Activated T-helper 17 cell treated with anti-CD3 and anti-CD28 coated beads, Interleukin-2, amount 50 U/mL, for 72 hours (primary cell): ENCODE measurements around the gene NBEA. TPM values are rescaled to one million over a fixed set of nuclear protein-coding genes. Genes with fewer than 3 reads are reported as not detected.
"Not testable (repeated sequence)": the region's sequence is repeated elsewhere in the genome, so short reads cannot be mapped to it uniquely, and the experiment has no call there.

Experiments
- ATAC-seq: fragments of 150-1000 bp; cut with Tn5 transposase; replicated peaks from 2 replicates; pipeline ENCODE4 v1.10.0; 2021; ENCODE audit warnings: mild to moderate bottlenecking, moderate library complexity
- H3K27ac Mint-ChIP-seq: one replicate; pipeline ENCODE4 v1.8.0; 2022; ENCODE audit warnings: mixed read lengths
- H3K27me3 Mint-ChIP-seq: one replicate; pipeline ENCODE4 v1.8.0; 2022; ENCODE audit warnings: mixed read lengths
- H3K36me3 Mint-ChIP-seq: one replicate; pipeline ENCODE4 v1.8.0; 2022; ENCODE audit warnings: low read depth, mild to moderate bottlenecking, mixed read lengths
- H3K4me1 Mint-ChIP-seq: one replicate; pipeline ENCODE4 v1.8.0; 2022; ENCODE audit warnings: mixed read lengths
- H3K4me3 Mint-ChIP-seq: one replicate; pipeline ENCODE4 v1.8.0; 2022; ENCODE audit warnings: mild to moderate bottlenecking, mixed read lengths
- H3K9me3 Mint-ChIP-seq: one replicate; pipeline ENCODE4 v1.8.0; 2022; ENCODE audit warnings: mixed read lengths
- total RNA-seq, 2 donors: library from RNA; stranded (reverse); gene quantifications; one replicate each; pipeline ENCODE4 v1.2.3, GENCODE V29; 2022

NBEA gene
- total RNA-seq, 2 donors from 2014 or later, result 0.50 to 0.79 TPM

DNA sequence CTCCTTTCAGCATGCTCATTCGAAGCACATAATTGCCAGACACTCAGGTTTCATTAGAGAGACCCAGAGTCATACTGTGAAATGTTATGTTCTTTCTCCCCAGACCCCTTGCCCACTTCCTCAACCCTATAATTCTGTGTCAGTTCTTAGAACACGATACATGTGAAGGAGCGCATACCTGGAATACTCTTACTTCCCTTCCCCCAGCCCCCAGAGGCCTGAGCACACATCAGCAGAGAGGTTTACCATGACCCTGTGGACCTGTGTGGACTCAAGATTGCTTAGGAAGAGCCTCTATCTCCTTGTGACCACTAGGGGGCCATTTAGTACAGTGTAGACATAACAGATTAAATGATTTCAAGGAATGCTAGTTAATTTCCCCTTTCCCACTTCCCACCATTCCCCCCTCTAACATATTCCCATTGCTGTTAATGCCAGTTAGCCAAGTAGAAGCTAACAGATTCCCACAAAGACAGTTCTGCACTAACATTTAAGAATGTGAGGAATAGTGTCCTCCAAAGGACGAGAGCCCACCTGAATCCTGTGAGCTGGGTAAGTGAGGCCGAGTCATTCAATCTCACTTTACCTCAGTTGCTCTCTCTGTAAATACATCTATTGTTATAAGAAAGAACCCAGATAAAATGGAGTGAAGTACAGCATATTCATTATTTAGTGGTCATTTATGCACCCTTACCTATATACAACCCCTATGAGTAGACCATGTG is 688.6 kb downstream of the NBEA start:
- no peaks in the 10 kb centered on the region for H3K36me3 Mint-ChIP-seq
- no peaks in the 10 kb centered on the region for H3K9me3 Mint-ChIP-seq
- peak; percentile 46 for ATAC-seq

DNA sequence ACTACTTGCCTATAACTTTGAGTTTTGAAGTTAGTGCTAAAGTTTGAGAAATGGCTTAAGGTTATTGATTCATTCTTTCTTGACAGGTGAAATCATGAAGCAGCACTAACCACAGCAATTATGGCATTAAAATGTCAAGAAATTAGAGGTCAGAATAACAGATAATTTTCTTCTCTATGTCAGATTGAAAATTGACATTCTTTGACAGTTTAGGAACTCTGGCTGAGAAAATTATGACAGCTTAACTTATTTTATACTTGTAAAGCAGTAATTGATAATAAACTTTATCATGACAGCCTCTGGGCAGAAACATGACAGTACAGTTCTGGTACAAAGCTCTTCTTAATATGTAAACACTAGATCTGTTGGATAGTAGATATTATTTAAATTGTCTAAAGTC is 689.6 kb downstream of the NBEA start:
- H3K4me1 Mint-ChIP-seq, result no peaks in the 10 kb centered on the region
- H3K27me3 Mint-ChIP-seq, result no peaks in the 10 kb centered on the region
- no peaks in the 10 kb centered on the region for H3K36me3 Mint-ChIP-seq
- H3K27ac Mint-ChIP-seq, result no peak overlapping the region
- no peak overlapping the region for H3K4me3 Mint-ChIP-seq
- H3K9me3 Mint-ChIP-seq, result no peaks in the 10 kb centered on the region
- no peak for ATAC-seq

More for the DNA sequence above, 688.6 kb downstream of the NBEA start:
- Mint-ChIP-seq H3K4me1 (no peaks in the 10 kb centered on the region), H3K4me3 (no peak overlapping the region), H3K27ac (no peak overlapping the region), H3K27me3 (no peaks in the 10 kb centered on the region)

DNA sequence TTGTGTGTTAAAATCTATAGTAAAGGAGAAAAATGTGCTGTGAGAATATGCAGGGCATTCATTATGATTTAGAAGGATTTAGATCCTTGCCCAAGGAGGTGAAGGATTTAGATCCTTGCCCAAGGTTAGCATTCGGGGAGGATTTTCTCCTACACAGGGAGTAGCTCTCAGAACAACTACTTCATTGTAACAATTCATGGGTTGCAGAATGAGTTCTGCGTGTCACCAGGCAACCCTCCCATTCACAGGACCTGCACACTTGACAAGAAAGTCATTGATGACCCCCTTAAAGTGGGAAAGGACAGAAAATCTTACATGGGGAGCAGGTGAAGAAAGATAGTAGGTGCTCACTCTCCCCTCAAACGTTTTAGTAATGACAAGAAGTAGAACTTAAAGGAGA is 701.6 kb downstream of the NBEA start:
- Mint-ChIP-seq H3K27ac (no peak overlapping the region), H3K9me3 (no peaks in the 10 kb centered on the region), H3K4me3 (no peak overlapping the region), H3K27me3 (no peaks in the 10 kb centered on the region), H3K36me3 (no peaks in the 10 kb centered on the region), H3K4me1 (no peaks in the 10 kb centered on the region)
- no peak for ATAC-seq

DNA sequence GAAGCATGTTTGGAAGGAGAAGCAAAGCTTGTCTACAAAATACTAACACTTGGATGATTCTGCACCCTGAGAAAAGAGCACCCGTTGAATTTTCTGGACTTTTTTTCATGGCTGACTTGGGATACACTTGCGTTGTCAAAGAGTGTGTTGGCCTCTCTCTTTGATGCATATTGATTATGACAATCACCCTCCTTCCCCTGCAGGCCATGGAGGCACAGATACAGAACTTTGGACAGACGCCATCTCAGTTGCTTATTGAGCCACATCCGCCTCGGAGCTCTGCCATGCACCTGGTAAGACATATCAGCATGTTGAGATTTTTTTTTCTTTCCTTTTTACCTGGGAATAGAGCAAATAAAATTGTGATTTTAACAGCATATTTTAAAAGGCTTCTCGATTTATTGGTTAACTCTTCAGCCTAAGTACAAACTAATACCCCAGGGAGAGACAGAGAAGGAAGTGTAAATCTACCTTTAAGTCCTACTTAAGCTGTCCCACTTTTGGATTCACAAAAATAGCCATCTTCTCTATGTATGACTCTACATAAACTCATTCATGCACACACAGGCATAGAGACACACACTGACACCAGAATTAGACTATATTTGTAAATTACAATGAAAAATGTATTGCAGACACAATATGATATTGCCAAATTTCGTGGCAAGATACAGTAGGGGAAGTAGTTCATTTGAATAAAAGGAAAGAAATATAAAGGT is 704.1 kb downstream of the NBEA start:
- Mint-ChIP-seq H3K9me3 (no peaks in the 10 kb centered on the region), H3K4me1 (no peaks in the 10 kb centered on the region), H3K4me3 (no peak overlapping the region), H3K36me3 (no peaks in the 10 kb centered on the region), H3K27me3 (no peaks in the 10 kb centered on the region), H3K27ac (no peak overlapping the region)
- ATAC-seq, result no peak

DNA sequence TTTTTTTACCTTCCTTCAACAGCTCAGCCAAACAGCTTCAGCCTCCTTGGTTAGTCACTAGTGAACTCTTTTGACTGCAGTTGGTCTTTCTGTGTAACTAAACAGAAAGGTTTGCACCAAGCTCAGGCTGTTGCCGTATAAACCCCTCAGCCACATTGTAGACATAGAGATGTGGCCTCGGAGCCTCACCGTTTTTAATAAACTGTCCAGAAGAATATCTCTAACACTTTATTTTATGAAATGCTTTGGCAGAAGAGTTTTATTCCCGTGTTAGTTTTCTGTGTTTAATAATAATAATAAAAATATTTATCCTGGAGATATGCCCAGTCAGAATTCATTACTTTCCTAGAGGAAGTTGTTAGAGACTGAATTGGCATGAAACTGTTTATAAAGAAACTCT is 706.1 kb downstream of the NBEA start:
- Mint-ChIP-seq H3K27me3 (no peaks in the 10 kb centered on the region), H3K36me3 (no peaks in the 10 kb centered on the region), H3K4me3 (no peak overlapping the region), H3K9me3 (no peaks in the 10 kb centered on the region), H3K27ac (no peak overlapping the region), H3K4me1 (no peaks in the 10 kb centered on the region)
- no peak for ATAC-seq

DNA sequence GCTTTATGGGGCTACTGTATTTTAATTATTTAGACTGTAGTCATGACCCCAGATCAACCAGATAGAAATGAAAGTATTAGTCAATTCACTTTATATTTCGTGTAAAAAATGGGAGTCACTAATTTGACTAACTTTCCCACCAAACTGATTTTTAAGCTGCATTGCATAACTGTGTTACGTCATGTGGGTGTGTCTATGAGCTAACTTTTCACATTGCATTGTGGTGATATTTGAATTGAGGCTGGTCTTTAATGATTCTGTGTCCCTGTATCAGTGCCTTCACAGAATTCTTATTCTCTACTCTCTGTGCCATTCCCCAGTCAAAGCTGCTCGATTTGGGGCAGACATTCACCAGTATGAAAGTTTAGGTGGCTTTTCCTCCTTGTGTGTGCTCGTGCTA is 707.1 kb downstream of the NBEA start:
- no peak for ATAC-seq
- Mint-ChIP-seq H3K27me3 (no peaks in the 10 kb centered on the region), H3K4me3 (no peak overlapping the region), H3K36me3 (no peaks in the 10 kb centered on the region), H3K27ac (no peak overlapping the region), H3K9me3 (no peaks in the 10 kb centered on the region), H3K4me1 (no peaks in the 10 kb centered on the region)

DNA sequence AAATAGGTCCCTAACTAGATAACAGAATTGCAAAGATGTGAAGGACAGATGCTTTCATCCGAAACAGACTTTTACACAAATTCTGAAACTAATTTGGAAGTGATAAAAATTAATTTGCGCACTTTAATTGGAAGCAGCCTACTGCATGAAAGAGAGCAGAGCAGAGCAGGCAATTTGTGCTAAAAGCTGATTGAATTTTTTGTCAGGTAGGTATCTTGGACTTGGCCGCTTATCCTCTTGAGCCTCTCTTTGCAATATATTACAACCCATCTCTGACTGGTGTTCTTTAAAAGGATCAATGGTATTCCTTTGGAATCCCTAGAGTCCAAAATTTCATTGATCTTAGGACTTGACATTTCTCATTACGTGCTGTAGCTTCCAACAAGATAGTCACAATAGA is 717.7 kb downstream of the NBEA start:
- no peak for ATAC-seq
- Mint-ChIP-seq H3K27me3 (no peaks in the 10 kb centered on the region), H3K4me1 (no peaks in the 10 kb centered on the region), H3K36me3 (no peaks in the 10 kb centered on the region), H3K4me3 (no peak overlapping the region), H3K9me3 (no peaks in the 10 kb centered on the region), H3K27ac (no peak overlapping the region)

DNA sequence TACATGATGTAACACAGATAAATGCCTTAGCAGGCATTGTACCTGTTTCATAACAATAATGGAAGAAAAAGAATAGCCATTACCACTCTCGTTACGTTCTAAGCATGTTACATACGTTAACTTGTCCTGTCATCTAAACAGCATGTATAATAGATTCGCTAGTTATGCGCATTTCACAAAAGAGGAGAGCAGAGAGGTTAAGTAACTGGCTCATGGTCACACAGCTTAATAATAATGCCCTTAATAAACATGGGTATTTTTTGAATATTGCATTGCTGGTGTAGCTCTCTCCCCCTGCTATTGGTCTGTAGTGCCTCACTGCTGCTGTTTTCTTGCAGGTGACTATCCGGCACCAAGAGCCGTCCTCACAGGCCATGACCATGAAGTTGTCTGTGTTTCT is 722.7 kb downstream of the NBEA start:
- no peak for ATAC-seq
- Mint-ChIP-seq H3K27ac (no peak overlapping the region), H3K4me3 (no peak overlapping the region), H3K9me3 (no peaks in the 10 kb centered on the region), H3K27me3 (no peaks in the 10 kb centered on the region), H3K36me3 (no peaks in the 10 kb centered on the region), H3K4me1 (no peaks in the 10 kb centered on the region)

DNA sequence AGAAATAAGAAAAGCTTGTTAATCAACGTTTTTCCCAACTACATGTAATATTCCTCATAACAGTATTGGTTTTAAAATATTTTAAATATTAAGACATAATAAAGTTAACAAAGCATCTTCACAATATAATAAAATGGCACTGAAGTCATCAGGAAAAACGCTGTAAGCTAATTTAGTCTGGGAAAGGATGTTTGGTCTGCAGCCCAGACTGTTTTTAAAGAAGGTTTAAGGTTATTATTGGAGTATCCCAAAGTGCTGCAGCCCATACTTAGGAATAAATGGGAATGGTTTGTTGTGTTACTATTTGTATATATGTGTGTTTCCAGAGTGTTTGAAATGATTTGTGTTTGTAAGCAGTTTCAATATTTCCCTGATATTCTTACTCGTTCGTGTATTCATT is 727.3 kb downstream of the NBEA start:
- H3K27me3 Mint-ChIP-seq, result no peaks in the 10 kb centered on the region
- H3K9me3 Mint-ChIP-seq, result no peaks in the 10 kb centered on the region

DNA sequence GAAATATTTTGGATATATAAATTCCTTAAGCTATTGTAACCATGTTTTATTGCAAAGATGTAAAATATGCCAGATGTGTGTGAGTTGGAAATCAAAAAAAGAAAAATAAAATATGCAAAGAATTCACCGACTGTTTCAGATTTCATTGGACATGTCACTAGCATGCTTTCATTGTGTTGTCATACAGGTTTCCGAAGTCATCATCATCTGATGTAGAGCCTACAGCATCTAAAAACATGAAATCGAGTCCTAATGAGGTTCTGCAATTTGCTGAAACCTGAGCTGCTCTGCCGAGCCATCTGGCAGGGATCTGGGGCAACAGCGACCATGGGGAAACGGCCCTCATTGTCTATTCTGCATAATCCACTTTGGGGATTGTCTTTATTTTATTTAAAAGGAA is 730.5 kb downstream of the NBEA start:
- H3K27ac Mint-ChIP-seq, result no peak overlapping the region
- no peaks in the 10 kb centered on the region for H3K36me3 Mint-ChIP-seq
- no peak overlapping the region for H3K4me3 Mint-ChIP-seq
- H3K9me3 Mint-ChIP-seq, result no peaks in the 10 kb centered on the region
- no peaks in the 10 kb centered on the region for H3K27me3 Mint-ChIP-seq
- no peaks in the 10 kb centered on the region for H3K4me1 Mint-ChIP-seq
- ATAC-seq, result no peak

More for the DNA sequence above, 727.3 kb downstream of the NBEA start:
- no peaks in the 10 kb centered on the region for H3K4me1 Mint-ChIP-seq
- no peaks in the 10 kb centered on the region for H3K36me3 Mint-ChIP-seq
- no peak for ATAC-seq
- H3K4me3 Mint-ChIP-seq, result no peak overlapping the region
- H3K27ac Mint-ChIP-seq, result no peak overlapping the region

DNA sequence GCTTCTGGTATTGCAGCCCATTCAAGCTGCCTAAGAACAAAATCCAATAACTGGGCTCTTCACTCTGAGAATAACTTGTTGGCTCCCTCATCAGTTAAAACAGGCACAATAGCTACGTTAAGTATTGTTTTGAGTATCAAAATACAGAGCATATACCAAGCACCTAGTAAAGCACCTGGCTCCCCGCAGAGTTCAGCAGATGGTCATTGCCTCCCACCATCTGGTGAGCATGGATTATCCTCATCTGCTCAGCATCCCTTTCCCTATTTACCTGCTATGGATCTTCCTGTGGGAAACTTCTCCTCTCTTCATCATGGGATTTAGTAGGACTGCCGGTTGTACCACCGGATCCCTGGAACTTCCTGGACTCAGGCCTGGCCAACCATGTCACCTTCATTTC is 733.6 kb downstream of the NBEA start:
- Mint-ChIP-seq H3K27ac (no peak overlapping the region), H3K9me3 (no peaks in the 10 kb centered on the region), H3K36me3 (no peaks in the 10 kb centered on the region), H3K4me3 (no peak overlapping the region), H3K27me3 (no peaks in the 10 kb centered on the region), H3K4me1 (no peaks in the 10 kb centered on the region)
- no peak for ATAC-seq

DNA sequence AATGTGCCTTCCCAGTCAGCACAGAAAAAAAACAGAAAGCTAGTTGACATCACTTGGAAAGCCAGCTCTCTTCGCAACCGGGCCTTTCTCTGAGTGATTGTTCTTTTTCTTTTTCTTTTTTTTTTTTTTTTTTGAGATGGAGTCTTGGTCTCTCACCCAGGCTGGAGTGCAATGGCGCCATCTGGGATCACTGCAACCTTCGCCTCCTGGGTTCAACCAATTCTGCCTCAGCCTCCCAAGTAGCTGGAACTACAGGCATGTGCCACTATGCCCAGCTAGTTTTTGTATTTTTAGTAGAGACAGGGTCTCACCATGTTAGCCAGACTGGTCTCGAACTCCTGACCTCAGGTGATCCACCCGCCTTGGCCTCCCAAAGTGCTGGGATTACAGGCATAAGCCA is 735.8 kb downstream of the NBEA start:
- H3K36me3 Mint-ChIP-seq, result not testable (repeated sequence)

DNA sequence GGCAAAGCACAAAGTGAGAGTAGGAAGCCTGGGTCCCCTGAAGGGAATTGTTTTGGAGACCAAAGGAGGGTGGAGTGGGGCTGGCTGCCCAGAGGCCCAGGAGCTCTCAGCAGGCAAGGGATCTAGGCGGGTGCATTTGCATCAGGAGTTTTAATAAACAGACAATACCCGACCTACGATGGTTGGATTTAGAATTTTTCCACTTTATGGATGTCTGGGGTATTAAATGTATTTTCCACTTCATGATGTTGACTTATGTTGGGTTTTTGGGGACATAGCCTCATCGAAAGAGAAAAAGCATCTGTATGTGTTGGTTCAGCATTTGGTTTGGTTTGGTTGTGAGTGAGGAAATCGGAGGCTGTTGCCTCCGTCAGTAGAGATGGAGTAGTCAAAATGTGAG is 739.6 kb downstream of the NBEA start:
- Mint-ChIP-seq H3K4me1 (no peaks in the 10 kb centered on the region), H3K27me3 (no peaks in the 10 kb centered on the region), H3K9me3 (no peaks in the 10 kb centered on the region), H3K4me3 (no peak overlapping the region), H3K36me3 (no peaks in the 10 kb centered on the region), H3K27ac (no peak overlapping the region)
- ATAC-seq, result no peak

More for the DNA sequence above, 735.8 kb downstream of the NBEA start:
- not testable (repeated sequence) for H3K27me3 Mint-ChIP-seq, ATAC-seq, H3K9me3 Mint-ChIP-seq, H3K4me1 Mint-ChIP-seq, H3K4me3 Mint-ChIP-seq, H3K27ac Mint-ChIP-seq

DNA sequence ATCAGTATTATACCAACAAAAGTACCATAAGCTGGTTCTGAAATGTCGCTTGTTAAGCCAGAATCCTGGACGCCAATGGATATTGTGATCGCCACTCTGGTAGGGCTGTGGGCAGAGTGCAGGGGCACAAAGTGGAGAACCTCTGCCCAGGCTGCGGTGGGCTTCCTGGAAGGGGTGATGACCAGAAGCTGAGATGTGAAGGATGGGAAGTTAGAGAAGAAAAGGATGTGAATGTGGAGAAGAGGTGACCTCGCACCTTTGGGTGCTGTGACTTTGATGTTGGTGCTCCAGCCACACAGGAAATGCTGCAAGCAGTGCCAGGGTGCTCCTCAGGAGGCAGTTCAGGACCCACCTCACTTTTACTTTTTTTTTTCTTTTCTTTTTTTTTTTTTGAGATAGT is 742.4 kb downstream of the NBEA start:
- no peak for ATAC-seq
- Mint-ChIP-seq H3K9me3 (no peaks in the 10 kb centered on the region), H3K4me3 (no peak overlapping the region), H3K27me3 (no peaks in the 10 kb centered on the region), H3K4me1 (no peaks in the 10 kb centered on the region), H3K36me3 (no peaks in the 10 kb centered on the region), H3K27ac (no peak overlapping the region)

DNA sequence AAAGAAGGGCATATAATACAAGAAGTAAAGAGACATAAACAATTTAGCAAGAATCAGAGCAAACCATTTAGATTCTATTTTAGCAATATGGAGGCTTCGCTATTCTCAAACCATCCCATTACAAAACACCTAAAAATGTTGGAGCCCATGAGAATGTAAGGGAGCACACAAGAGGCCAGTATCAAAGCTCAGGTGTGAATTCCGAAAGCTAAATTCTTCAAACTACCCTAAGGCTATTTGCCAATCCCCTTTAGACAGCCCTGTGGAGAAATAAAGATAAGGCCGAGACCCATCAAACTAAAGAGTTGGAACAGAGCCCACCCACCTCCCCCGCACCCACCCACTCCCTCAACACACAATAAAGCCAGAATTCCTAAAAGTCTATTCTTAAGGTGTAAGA is 745.3 kb downstream of the NBEA start:
- H3K4me1 Mint-ChIP-seq, result no peaks in the 10 kb centered on the region
- no peak overlapping the region for H3K27ac Mint-ChIP-seq
- ATAC-seq, result no peak
- H3K27me3 Mint-ChIP-seq, result no peaks in the 10 kb centered on the region
- H3K4me3 Mint-ChIP-seq, result no peak overlapping the region
- H3K36me3 Mint-ChIP-seq, result no peaks in the 10 kb centered on the region
- no peaks in the 10 kb centered on the region for H3K9me3 Mint-ChIP-seq
